Endothelial cell of umbilical vein (primary cell): Measurements from ENCODE around the gene SMAD1. TPM values are rescaled to one million over a fixed set of nuclear protein-coding genes. Genes with fewer than 3 reads are reported as not detected.

Source experiments
- Bru-seq: library from RNA; stranded (reverse); fragments of 400-500 nt; gene quantifications from one replicate; lab custom pipeline; 2021; lab: Mats Ljungman, UMichigan
- BruChase-seq, 2 experiments: library from RNA; stranded (reverse); fragments of 400-500 nt; gene quantifications; one replicate each; lab custom pipeline; 2021; lab: Mats Ljungman, UMichigan
- BruUV-seq: library from RNA; stranded (reverse); fragments of 400-500 nt; replicated peaks from 2 replicates; lab custom pipeline; 2021; lab: Mats Ljungman, UMichigan
- CTCF ChIA-PET: fragments of 300-600, 350-600 bp; sonication (Branson Sonifier 250); formaldehyde crosslinking; loops from one replicate; lab custom pipeline; 2021; ENCODE audit warnings: antibody characterized with exemption, inconsistent platforms; lab: Charles Lee
- POLR2A ChIA-PET: fragments of 300-600, 350-600 bp; sonication (Branson Sonifier 250); formaldehyde crosslinking; loops from one replicate; lab custom pipeline; 2021; ENCODE audit warnings: antibody characterized with exemption, inconsistent platforms; lab: Charles Lee
- DNase-seq: peaks from one replicate; pipeline ENCODE4 v3.0.0-alpha.2; 2011; ENCODE audit warnings: low read depth, low spot score
- FAIRE-seq: peaks from 2 replicates; lab custom pipeline; 2011; peaks lifted over from hg19 to GRCh38; lab: Jason Lieb, UNC
- H2AFZ ChIP-seq: 2 replicates; pipeline ENCODE4 v1.6.0; 2012; ENCODE audit warnings: low read depth, low read length, control low read depth, inconsistent platforms
- H3K27ac ChIP-seq: 2 replicates; pipeline ENCODE4 v1.5.1; 2011; ENCODE audit warnings: low read depth, mild to moderate bottlenecking, control low read depth, low read length, moderate library complexity; ENCODE audit not compliant: insufficient read depth
- H3K27me3 ChIP-seq, 2 experiments: 2 replicates each; pipeline versions ENCODE4 v1.6.0 to v1.6.1; 2011; ENCODE audit warnings: low read length in 2 of 2, mixed read lengths in 1 of 2; ENCODE audit not compliant: control insufficient read depth in 2 of 2, insufficient read depth in 2 of 2
- H3K36me3 ChIP-seq, 2 experiments: 2 replicates in 1 of 2; 3 replicates in 1 of 2; pipeline ENCODE4 v1.5.1; 2011; ENCODE audit warnings: low read length in 2 of 2, mild to moderate bottlenecking in 1 of 2, moderate library complexity in 1 of 2; ENCODE audit not compliant: control insufficient read depth in 2 of 2, insufficient read depth in 2 of 2; ENCODE audit errors: extremely low read depth in 1 of 2
- H3K4me1 ChIP-seq: 3 replicates; pipeline ENCODE4 v1.5.1; 2011; ENCODE audit warnings: mild to moderate bottlenecking, low read length; ENCODE audit not compliant: control insufficient read depth, insufficient read depth; ENCODE audit errors: extremely low read depth
- H3K4me2 ChIP-seq: 2 replicates; pipeline ENCODE4 v1.6.1; 2011; ENCODE audit warnings: low read length, control low read depth, mixed read lengths; ENCODE audit not compliant: insufficient read depth
- H3K4me3 ChIP-seq, 3 experiments: fragments of 200-600 bp in 1 of 3; sonication (generic), shearing (Covaris generic) in 1 of 3; replicated peaks in 1 of 3; 2 replicates each; pipeline ENCODE4 v1.5.1; 2011 to 2016; ENCODE audit warnings: control low read depth in 3 of 3, low read length in 3 of 3, mild to moderate bottlenecking in 2 of 3, inconsistent platforms in 1 of 3, low read depth in 1 of 3, moderate library complexity in 1 of 3; ENCODE audit not compliant: insufficient read depth in 1 of 3
- H3K79me2 ChIP-seq: 2 replicates; pipeline ENCODE4 v1.6.0; 2012; ENCODE audit warnings: low read length, inconsistent platforms; ENCODE audit not compliant: control insufficient read depth, insufficient read depth
- H3K9ac ChIP-seq: replicated peaks from 2 replicates; pipeline ENCODE3; 2011; ENCODE audit warnings: low read length, control low read depth; ENCODE audit not compliant: insufficient read depth; ENCODE audit errors: extremely low read depth
- H3K9me1 ChIP-seq: replicated peaks from 3 replicates; pipeline ENCODE4 v1.6.0; 2011; ENCODE audit warnings: mild to moderate bottlenecking, low read length; ENCODE audit not compliant: control insufficient read depth, insufficient read depth; ENCODE audit errors: extremely low read depth
- H3K9me3 ChIP-seq: replicated peaks from 2 replicates; pipeline ENCODE4 v1.5.1; 2012; ENCODE audit warnings: low read length, inconsistent platforms; ENCODE audit not compliant: control insufficient read depth, insufficient read depth
- H4K20me1 ChIP-seq: replicated peaks from 2 replicates; pipeline ENCODE3; 2011; ENCODE audit warnings: mild to moderate bottlenecking, low read length; ENCODE audit not compliant: control insufficient read depth, insufficient read depth; ENCODE audit errors: extremely low read depth
- CTCF ChIP-seq, 2 donors: IDR thresholded peaks; 1 replicate in 1 of 2; 2 replicates in 1 of 2; pipeline ENCODE4 v1.5.1; 2011; ENCODE audit warnings: low read length in 2 of 2, mild to moderate bottlenecking in 2 of 2, moderate library complexity in 2 of 2, control low read depth in 1 of 2, inconsistent platforms in 1 of 2, low read depth in 1 of 2; ENCODE audit not compliant: insufficient read depth in 1 of 2; ENCODE audit errors: extremely low read depth in 1 of 2
- EZH2 ChIP-seq: IDR thresholded peaks from 2 replicates; pipeline ENCODE4 v1.6.1; 2012; ENCODE audit warnings: borderline replicate concordance, low read depth, mild to moderate bottlenecking, moderate library complexity, low read length, inconsistent platforms; ENCODE audit not compliant: severe bottlenecking
- FOS ChIP-seq: IDR thresholded peaks from 2 replicates; pipeline ENCODE4 v1.6.1; 2011; ENCODE audit warnings: mild to moderate bottlenecking, low read length, moderate library complexity, borderline replicate concordance; ENCODE audit not compliant: insufficient read depth
- GATA2 ChIP-seq: IDR thresholded peaks from 2 replicates; pipeline ENCODE4 v1.7.0; 2011; ENCODE audit warnings: low read depth, mild to moderate bottlenecking, moderate library complexity, mixed read lengths, low read length; ENCODE audit not compliant: insufficient read length, insufficient read depth
- JUN ChIP-seq: IDR thresholded peaks from 2 replicates; pipeline ENCODE4 v1.6.1; 2011; ENCODE audit warnings: borderline replicate concordance, low read depth; ENCODE audit not compliant: insufficient read length, insufficient read depth
- MAX ChIP-seq: IDR thresholded peaks from 2 replicates; pipeline ENCODE4 v1.6.1; 2011; ENCODE audit not compliant: insufficient read depth, insufficient read length
- MYC ChIP-seq: IDR thresholded peaks from one replicate; pipeline ENCODE4 v1.6.1; 2011; ENCODE audit warnings: mild to moderate bottlenecking, low read depth, low read length
- POLR2A ChIP-seq: IDR thresholded peaks from 2 replicates; pipeline ENCODE4 v1.6.1; 2012; ENCODE audit warnings: low read depth, mild to moderate bottlenecking, control low read depth, low read length
- POLR2AphosphoS5 ChIP-seq: IDR thresholded peaks from 2 replicates; pipeline ENCODE4 v1.6.1; 2012; ENCODE audit warnings: low read depth, mild to moderate bottlenecking, control low read depth, low read length, moderate library complexity; ENCODE audit not compliant: insufficient read depth
- dilution Hi-C: fragments of 300-500 bp; cut with MboI; formaldehyde crosslinking; loops from one replicate; pipeline ENCODE4 v1.15.0; 2019; ENCODE audit warnings: low sequenced_read_pairs; ENCODE audit not compliant: extremely low pct_ligation_motif_present
- intact Hi-C: fragments of 100-400 bp; cut with micrococcal nuclease; formaldehyde crosslinking; loops from one replicate; pipeline ENCODE4 v1.10.0; 2022
- long read RNA-seq: library from polyadenylated mRNA; stranded (forward); transcript quantifications from one replicate; pipeline ENCODE4 v2.0.0, GENCODE V29; 2021
- polyA minus RNA-seq, 3 experiments: library from RNA; depleted of rRNA, polyadenylated mRNA; stranded (reverse); fragments of >200 nt; gene quantifications; 1 replicate in 1 of 3; 2 replicates in 2 of 3; pipeline ENCODE4 v1.2.3, GENCODE V29; 2011
- polyA plus RNA-seq, 4 experiments: library from polyadenylated mRNA; depleted of rRNA in 3 of 4; stranded (reverse) in 3 of 4; unstranded in 1 of 4; fragments of >200 nt; gene quantifications; 2 replicates each; pipeline versions ENCODE4 v1.2.1 to v1.2.3, GENCODE V29; 2011 to 2012; ENCODE audit warnings: missing spikeins in 1 of 4
- total RNA-seq: library from RNA; stranded (reverse); gene quantifications from 2 replicates; pipeline ENCODE4 v1.2.3, GENCODE V29; 2021

SMAD1 gene
- total RNA-seq (93.5 and 101 TPM in 2 replicates), polyA plus RNA-seq (104 and 116 TPM in 2 replicates), polyA minus RNA-seq (172 and 177 TPM in 2 replicates), Bru-seq, nascent RNA (percentile 99 among the genes with signal in this experiment), BruChase-seq, experiment 1, labeled RNA remaining after a 6-hour chase (percentile 88 among the genes with signal in this experiment), BruChase-seq, experiment 2, labeled RNA remaining after a 2-hour chase (percentile 93 among the genes with signal in this experiment)
- 81.7 and 82.7 TPM in 2 replicates for polyA plus RNA-seq (2011; cell fraction: cytosol; rRNA removed)
- 100 and 103 TPM in 2 replicates for polyA plus RNA-seq (2011; cell fraction: nucleus; rRNA removed)
- 37.9 and 51.1 TPM in 2 replicates for polyA plus RNA-seq (2012)
- 11.8 TPM for polyA minus RNA-seq (2011; cell fraction: cytosol; rRNA and poly(A)+ RNA removed)
- polyA minus RNA-seq (2011; cell fraction: nucleus; rRNA and poly(A)+ RNA removed): 183 and 198 TPM in 2 replicates
- long read RNA-seq, transcript SMAD1-215 (7 exons, 2,085 nt): minor isoform, 17 of 102 reads
- long read RNA-seq, transcript SMAD1-201 (7 exons, 1,966 nt): major isoform, 33 of 102 reads
- long read RNA-seq, partial matches to known transcripts: 13 of 102 reads
- long read RNA-seq, other reads (novel, unspliced or antisense): 35 of 102 reads

GRCh38 chr4:145481164-145481941, at the start of gene SMAD1:
Gene SMAD1, plus strand, starts transcription at chr4:145481853. Its CDS starts 32,761 bp downstream, at chr4:145514614.
- CTCF ChIA-PET: interaction anchor here (1.0 to 1.9 kb wide), 3 partner anchors 76 to 265 kb away, joined by 3 to 11 read pairs (median 4); no protein-coding TSS in a partner anchor
- dilution Hi-C loops (no loop called here), intact Hi-C loops (loop anchor here (1.0 to 5.0 kb wide), 11 partner anchors 20 to 384 kb away; partner anchors contain the start of genes ABCE1, ANAPC10 and OTUD4)
- DNase-seq (peak; percentile 76), FAIRE-seq (peak; percentile 24)
- Histone ChIP-seq H3K9me3 (no peaks in the 10 kb centered on the region), H3K4me1 (peaks cover 18% of the 10 kb centered on the region), H2AFZ (peak within 1 kb of the TSS; percentile 91), H3K9ac (peak within 1 kb of the TSS; percentile 98), H3K36me3 (no peaks in the 10 kb centered on the region), H3K9me1 (no peaks in the 10 kb centered on the region), H3K27me3 (no peaks in the 10 kb centered on the region), H4K20me1 (no peaks in the 10 kb centered on the region), H3K4me2 (peak within 1 kb of the TSS; percentile 97), H3K27ac (peak within 1 kb of the TSS; percentile 60), H3K79me2 (peaks cover 54% of the 10 kb centered on the region), H3K4me3 (peak within 1 kb of the TSS; percentile 82 to 99 (median 98))
- POLR2A ChIA-PET: interaction anchor here (0.6 kb wide), 1 partner anchor 366 kb away, joined by 3 read pairs; no protein-coding TSS in a partner anchor
- peak; percentile 59 for TF ChIP-seq POLR2A
- TF ChIP-seq GATA2: no peak
- peak; percentile 62 for TF ChIP-seq POLR2AphosphoS5
- no peak for TF ChIP-seq CTCF (IDR thresholded peaks at IDR 0.05; ENCODE audit: extremely low read depth in 1 of 2, insufficient read depth in 1 of 2, low read depth in 1 of 2, low read length in 2 of 2)
- no peak for TF ChIP-seq MYC
- TF ChIP-seq EZH2: no peak
- no peak for TF ChIP-seq FOS
- TF ChIP-seq MAX: no peak
- no peak for TF ChIP-seq JUN
- BruUV-seq: TSS peak; percentile 45
